PC-9 (cell line): ENCODE results near the gene SENP3.

ENCODE experiments used
- EZH2 ChIP-seq: fragments of 200-600 bp; sonication (generic); IDR thresholded peaks from 2 replicates; pipeline ENCODE4 v1.8.0; 2017; ENCODE audit warnings: antibody characterized with exemption, low read depth
- TF ChIP-seq, protein P1 (sequence below): fragments of 200-600 bp; sonication (generic); conservative IDR thresholded peaks from 2 replicates; pipeline ENCODE4 v1.6.1; 2017; ENCODE audit warnings: mixed run types, antibody characterized with exemption, mild to moderate bottlenecking, moderate library complexity

GRCh38 chr17:7530023-7530900, 31.5 kb upstream of the SENP3 start:
- TF ChIP-seq, protein P1, sequence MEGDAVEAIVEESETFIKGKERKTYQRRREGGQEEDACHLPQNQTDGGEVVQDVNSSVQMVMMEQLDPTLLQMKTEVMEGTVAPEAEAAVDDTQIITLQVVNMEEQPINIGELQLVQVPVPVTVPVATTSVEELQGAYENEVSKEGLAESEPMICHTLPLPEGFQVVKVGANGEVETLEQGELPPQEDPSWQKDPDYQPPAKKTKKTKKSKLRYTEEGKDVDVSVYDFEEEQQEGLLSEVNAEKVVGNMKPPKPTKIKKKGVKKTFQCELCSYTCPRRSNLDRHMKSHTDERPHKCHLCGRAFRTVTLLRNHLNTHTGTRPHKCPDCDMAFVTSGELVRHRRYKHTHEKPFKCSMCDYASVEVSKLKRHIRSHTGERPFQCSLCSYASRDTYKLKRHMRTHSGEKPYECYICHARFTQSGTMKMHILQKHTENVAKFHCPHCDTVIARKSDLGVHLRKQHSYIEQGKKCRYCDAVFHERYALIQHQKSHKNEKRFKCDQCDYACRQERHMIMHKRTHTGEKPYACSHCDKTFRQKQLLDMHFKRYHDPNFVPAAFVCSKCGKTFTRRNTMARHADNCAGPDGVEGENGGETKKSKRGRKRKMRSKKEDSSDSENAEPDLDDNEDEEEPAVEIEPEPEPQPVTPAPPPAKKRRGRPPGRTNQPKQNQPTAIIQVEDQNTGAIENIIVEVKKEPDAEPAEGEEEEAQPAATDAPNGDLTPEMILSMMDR, result no peak
- no peak for TF ChIP-seq EZH2
